GM19328 (cell line): ENCODE data around the gene TAS1R3.
"Not testable (repeated sequence)": the region's sequence is repeated elsewhere in the genome, so short reads cannot be mapped to it uniquely, and the experiment has no call there.

Experiments
- ATAC-seq: cut with Tn5 transposase; IDR thresholded peaks from one replicate; pipeline ENCODE4 v1.9.1; 2021; ENCODE audit warnings: mild to moderate bottlenecking, moderate library complexity; ENCODE audit not compliant: unreplicated experiment

TAS1R3 gene

GRCh38 chr1:1364266-1364665 is 33.2 kb downstream of the TAS1R3 start:
- ATAC-seq = no peak

- no peak for ATAC-seq
Observed at GRCh38 chr1:1365875-1366698, 35.0 kb downstream of the TAS1R3 start.

- ATAC-seq = no peak
Observed at GRCh38 chr1:1366699-1367066, 35.6 kb downstream of the TAS1R3 start.

- no peak for ATAC-seq
Observed at GRCh38 chr1:1367315-1367714, 36.2 kb downstream of the TAS1R3 start.

GRCh38 chr1:1370094-1370493 is 39.0 kb downstream of the TAS1R3 start:
- not testable (repeated sequence) for ATAC-seq

- ATAC-seq = no peak
Observed at GRCh38 chr1:1370771-1371300, 39.8 kb downstream of the TAS1R3 start.

- no peak for ATAC-seq
Observed at GRCh38 chr1:1371364-1371745, 40.3 kb downstream of the TAS1R3 start.

- ATAC-seq = no peak
Observed at GRCh38 chr1:1371746-1372711, 40.9 kb downstream of the TAS1R3 start.

GRCh38 chr1:1373051-1373814 is 42.2 kb downstream of the TAS1R3 start:
- no peak for ATAC-seq

GRCh38 chr1:1373815-1374588 is 42.9 kb downstream of the TAS1R3 start:
- ATAC-seq = no peak

- ATAC-seq = peak; percentile 1
Observed at GRCh38 chr1:1374589-1374928, 43.5 kb downstream of the TAS1R3 start.

- ATAC-seq = peak; percentile 87
Observed at GRCh38 chr1:1374929-1375662, 44.0 kb downstream of the TAS1R3 start, which contains the start of gene AURKAIP1. Gene AURKAIP1 (minus strand): TSS chr1:1375207. CDS start chr1:1374756, 451 bp downstream.

- ATAC-seq = no peak
Observed at GRCh38 chr1:1376551-1377226, 45.6 kb downstream of the TAS1R3 start.

- ATAC-seq = no peak
Observed at GRCh38 chr1:1377540-1378205, 46.6 kb downstream of the TAS1R3 start.

- ATAC-seq = no peak
Observed at GRCh38 chr1:1380860-1381259, 49.8 kb downstream of the TAS1R3 start.

GRCh38 chr1:1381294-1381693 is 50.2 kb downstream of the TAS1R3 start:
- no peak for ATAC-seq
